IPS-NIHi11 (cell line): Measurements from ENCODE around the gene BSG.

Experiments used
- DNase-seq: peaks from one replicate; pipeline ENCODE4 v3.0.0; 2012; ENCODE audit warnings: mixed read lengths, low spot score

BSG gene

DNA sequence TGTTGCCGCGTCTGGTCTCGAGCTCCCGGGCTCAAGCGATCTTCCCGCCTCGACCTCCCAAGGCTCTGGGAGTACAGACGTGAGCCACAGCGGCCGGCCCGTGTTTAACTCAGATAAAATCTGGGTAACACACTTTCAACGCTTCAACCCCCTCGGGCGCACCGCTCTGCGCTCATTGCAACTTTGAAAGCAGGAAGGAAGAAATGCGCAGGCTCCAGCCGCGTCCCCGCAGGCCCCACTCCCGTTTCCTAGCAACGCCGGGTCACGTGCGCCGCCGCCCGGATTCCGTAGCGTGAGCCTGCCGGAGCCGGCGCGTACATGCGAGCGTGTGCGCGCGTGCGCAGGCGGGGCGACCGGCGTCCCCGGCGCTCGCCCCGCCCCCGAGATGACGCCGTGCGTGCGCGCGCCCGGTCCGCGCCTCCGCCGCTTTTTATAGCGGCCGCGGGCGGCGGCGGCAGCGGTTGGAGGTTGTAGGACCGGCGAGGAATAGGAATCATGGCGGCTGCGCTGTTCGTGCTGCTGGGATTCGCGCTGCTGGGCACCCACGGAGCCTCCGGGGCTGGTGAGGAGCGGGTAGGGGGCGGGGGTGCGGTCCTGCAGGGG is at the start of gene BSG:
Gene BSG (plus strand): TSS at position 457 of the 603 bp plus-strand sequence. CDS start 39 bp downstream, at position 496.
- DNase-seq, result peak; percentile 100

DNA sequence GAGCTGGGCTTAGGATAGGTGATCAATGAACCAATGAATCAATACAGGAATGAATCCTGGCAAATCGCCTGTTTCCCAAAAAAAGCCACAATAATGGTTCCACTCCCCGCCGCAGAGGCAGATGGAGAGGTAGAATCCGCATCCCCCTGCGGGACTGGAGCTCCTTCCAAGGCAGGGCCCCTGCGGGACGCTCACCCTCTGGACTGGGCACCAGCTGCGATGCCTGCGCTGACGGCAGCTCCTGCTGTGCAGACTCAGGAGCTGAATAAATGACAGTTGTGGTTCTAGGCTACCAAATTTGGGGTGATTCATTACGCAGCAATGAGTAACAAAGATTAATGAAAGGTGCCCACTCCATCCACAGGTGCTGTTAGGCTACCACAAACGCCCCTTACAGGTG is 49.7 kb upstream of the BSG start:
- DNase-seq, result no peak

- DNase-seq, result no peak
Observed at GRCh38 chr19:524062-524674, 48.2 kb upstream of the BSG start.

DNA sequence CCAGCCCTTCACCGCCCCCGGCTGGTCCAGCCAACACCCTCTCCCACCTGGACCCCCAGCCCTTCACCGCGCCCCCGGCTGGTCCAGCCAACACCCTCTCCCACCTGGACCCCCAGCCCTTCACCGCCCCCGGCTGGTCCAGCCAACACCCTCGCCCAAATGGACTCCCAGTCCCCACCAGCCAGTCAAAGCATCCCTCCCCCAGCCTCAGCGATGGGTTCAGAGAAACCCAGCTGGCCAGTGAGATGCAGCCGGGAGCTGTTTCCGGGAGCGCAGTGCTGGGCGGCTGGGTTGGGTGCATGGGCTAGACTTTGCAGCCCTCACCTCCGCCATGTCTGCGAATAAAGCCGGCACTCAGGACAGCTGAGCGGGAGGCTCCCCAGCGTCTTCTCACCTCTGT is 47.4 kb upstream of the BSG start:
- peak; percentile 37 for DNase-seq

GRCh38 chr19:525857-526419 is 46.5 kb upstream of the BSG start:
- DNase-seq, result no peak

GRCh38 chr19:530134-531008 is 42.0 kb upstream of the BSG start:
- DNase-seq, result no peak

GRCh38 chr19:531009-531752 is 41.2 kb upstream of the BSG start:
- peak; percentile 99 for DNase-seq

GRCh38 chr19:531753-532560 is 40.4 kb upstream of the BSG start, which contains the start of gene CDC34:
Gene CDC34 (plus strand): TSS chr19:531760. CDS start chr19:531932, 172 bp downstream.
- DNase-seq, result no peak

- no peak for DNase-seq
Observed at GRCh38 chr19:532561-533363, 39.6 kb upstream of the BSG start.

GRCh38 chr19:533364-534058 is 38.9 kb upstream of the BSG start:
- no peak for DNase-seq

DNA sequence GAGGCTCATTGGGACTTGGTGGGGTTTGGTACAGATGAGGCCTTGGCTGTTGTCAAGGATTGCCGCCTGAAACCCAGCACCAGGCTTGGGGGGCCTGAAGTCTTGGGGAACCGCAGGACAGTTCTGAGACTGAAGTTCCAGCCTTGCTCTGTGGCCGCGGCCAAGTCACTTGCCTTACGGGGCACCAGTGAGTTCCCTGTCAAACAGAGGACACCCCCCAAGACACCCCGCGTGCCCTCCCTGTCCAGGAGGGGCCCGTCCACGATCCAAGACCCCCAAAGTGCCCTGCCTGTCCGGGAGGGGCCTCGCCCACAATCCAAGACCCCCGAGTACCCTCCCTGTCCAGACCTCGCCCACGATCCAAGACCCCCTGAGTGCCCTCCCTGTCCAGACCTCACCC is 38.3 kb upstream of the BSG start:
- no peak for DNase-seq

DNA sequence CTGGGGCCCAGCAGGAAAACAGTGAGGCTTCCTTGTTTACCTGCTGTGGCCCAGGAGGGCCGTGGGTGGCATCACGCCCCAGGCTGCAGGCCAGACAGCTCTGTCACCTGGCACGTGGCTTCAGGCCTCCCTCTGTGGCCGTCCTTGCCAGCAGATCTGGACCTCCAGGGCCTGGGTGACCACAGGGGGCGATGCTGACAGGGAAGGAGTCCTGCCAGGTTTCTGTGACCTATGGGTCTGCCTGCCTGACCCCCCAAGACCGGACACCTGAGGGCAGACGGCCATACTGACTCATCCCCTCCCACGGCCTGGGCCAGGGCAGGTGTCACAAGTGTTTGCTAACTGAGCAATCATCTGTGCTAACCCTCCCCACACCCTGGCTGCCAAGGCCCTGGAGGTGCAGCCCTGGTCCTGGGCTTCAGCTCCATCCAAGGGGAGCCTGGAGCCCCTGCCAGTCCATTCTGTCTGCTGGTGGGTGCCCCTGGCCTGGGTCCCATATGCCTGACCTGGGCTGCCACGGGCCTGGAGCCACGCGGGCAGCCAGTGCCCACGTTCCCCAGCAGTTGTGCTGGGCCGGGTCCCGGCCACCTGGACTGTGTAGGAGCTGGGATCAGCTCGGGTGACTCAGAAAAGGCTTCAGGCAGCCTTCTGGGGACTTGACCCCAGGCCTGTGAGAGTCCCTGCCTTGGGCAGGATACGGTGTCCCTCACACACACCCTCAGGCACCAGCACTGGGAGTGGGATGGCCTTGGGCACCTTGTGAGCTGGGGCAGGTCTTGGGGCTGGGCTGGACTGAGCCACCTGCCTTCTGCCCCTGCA is 37.2 kb upstream of the BSG start:
- no peak for DNase-seq

- no peak for DNase-seq
Observed at GRCh38 chr19:536031-536880, 36.1 kb upstream of the BSG start.

- DNase-seq, result no peak
Observed at GRCh38 chr19:536881-537404, 35.5 kb upstream of the BSG start.

- no peak for DNase-seq
Observed at GRCh38 chr19:538641-539428, 33.6 kb upstream of the BSG start.

DNA sequence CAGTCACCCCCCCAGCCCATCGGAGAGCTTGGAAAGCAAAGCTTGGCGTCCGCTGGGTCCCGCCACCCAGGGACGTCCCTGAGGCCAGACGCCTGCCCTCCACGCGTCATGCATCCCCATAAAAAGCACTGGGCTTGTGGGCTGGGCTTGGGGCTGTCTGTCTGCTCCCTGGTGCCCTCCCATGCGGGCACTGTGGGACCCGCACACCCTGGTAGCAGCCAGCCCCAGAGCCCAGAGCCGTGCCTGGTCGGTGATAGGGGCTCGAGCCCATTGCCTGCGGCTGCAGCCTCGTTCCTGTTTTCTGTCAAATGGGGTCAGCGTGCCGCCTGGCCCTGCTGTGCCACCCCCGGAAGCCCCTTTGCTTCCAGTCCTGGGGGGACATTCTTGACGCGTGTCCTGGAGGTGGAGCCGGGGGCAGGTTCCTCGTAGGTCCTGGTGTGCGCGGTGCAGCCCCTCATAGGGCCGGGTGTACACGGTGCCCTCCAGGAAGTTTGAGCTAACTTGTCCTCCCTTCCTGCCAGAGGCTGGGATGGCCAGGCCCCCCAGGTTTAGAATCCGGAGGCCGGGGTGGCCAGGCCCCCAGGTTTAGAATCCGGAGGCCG is 32.9 kb upstream of the BSG start:
- DNase-seq, result no peak
